HEK293 (cell line): ENCODE measurements around the gene MEGF8.

ENCODE experiments used
- BCL11B ChIP-seq: fragments of 450-650 bp; formaldehyde crosslinking; IDR thresholded peaks from 2 replicates; pipeline ENCODE4 v1.5.1; 2016; ENCODE audit warnings: low read depth, missing biosample characterization, missing genetic modification characterization
- GLIS1 ChIP-seq: fragments of 450-650 bp; formaldehyde crosslinking; IDR thresholded peaks from 2 replicates; pipeline ENCODE4 v1.5.1; 2016; ENCODE audit warnings: missing biosample characterization, missing genetic modification characterization
- GLIS2 ChIP-seq: fragments of 450-650 bp; formaldehyde crosslinking; IDR thresholded peaks from 2 replicates; pipeline ENCODE4 v1.5.1; 2016; ENCODE audit warnings: missing biosample characterization, missing genetic modification characterization
- HOXA7 ChIP-seq: sonication (generic); formaldehyde crosslinking; IDR thresholded peaks from 2 replicates; pipeline ENCODE4 v1.8.1; 2022; ENCODE audit warnings: missing genetic modification reagents, borderline replicate concordance
- HOXD13 ChIP-seq: sonication (generic); formaldehyde crosslinking; IDR thresholded peaks from 2 replicates; pipeline ENCODE4 v1.8.0; 2022; ENCODE audit warnings: missing genetic modification reagents, borderline replicate concordance
- KLF7 ChIP-seq: fragments of 450-650 bp; formaldehyde crosslinking; IDR thresholded peaks from 2 replicates; pipeline ENCODE4 v1.5.1; 2016; ENCODE audit warnings: missing biosample characterization, missing genetic modification characterization, borderline replicate concordance
- MEIS1 ChIP-seq: sonication (generic); formaldehyde crosslinking; IDR thresholded peaks from 2 replicates; pipeline ENCODE4 v1.8.1; 2022; ENCODE audit warnings: missing genetic modification reagents, mild to moderate bottlenecking, borderline replicate concordance
- PRDM4 ChIP-seq: fragments of 450-650 bp; formaldehyde crosslinking; IDR thresholded peaks from 2 replicates; pipeline ENCODE4 v1.5.1; 2017; ENCODE audit warnings: missing biosample characterization, missing genetic modification characterization
- SCRT1 ChIP-seq: fragments of 450-650 bp; formaldehyde crosslinking; IDR thresholded peaks from 2 replicates; pipeline ENCODE4 v1.5.1; 2016; ENCODE audit warnings: missing biosample characterization, missing genetic modification characterization, borderline replicate concordance
- SP2 ChIP-seq: fragments of 450-650 bp; formaldehyde crosslinking; IDR thresholded peaks from 2 replicates; pipeline ENCODE4 v1.5.1; 2016; ENCODE audit warnings: missing biosample characterization, missing genetic modification characterization
- WT1 ChIP-seq: fragments of 450-650 bp; formaldehyde crosslinking; IDR thresholded peaks from 2 replicates; pipeline ENCODE4 v1.5.1; 2016; ENCODE audit warnings: missing biosample characterization, missing genetic modification characterization
- ZBTB10 ChIP-seq: fragments of 450-650 bp; formaldehyde crosslinking; IDR thresholded peaks from 2 replicates; pipeline ENCODE4 v1.5.1; 2016; ENCODE audit warnings: missing biosample characterization, missing genetic modification characterization
- ZBTB26 ChIP-seq: fragments of 450-650 bp; formaldehyde crosslinking; optimal IDR thresholded peaks from 2 replicates; pipeline ENCODE3; 2016; ENCODE audit warnings: missing biosample characterization, mild to moderate bottlenecking, missing genetic modification characterization
- ZFP37 ChIP-seq: fragments of 450-650 bp; formaldehyde crosslinking; IDR thresholded peaks from 2 replicates; pipeline ENCODE4 v1.5.1; 2016; ENCODE audit warnings: missing biosample characterization, missing genetic modification characterization
- ZFP41 ChIP-seq: fragments of 450-650 bp; formaldehyde crosslinking; IDR thresholded peaks from 2 replicates; pipeline ENCODE4 v1.5.1; 2016; ENCODE audit warnings: missing biosample characterization, missing genetic modification characterization, borderline replicate concordance
- ZNF121 ChIP-seq: fragments of 450-650 bp; formaldehyde crosslinking; IDR thresholded peaks from 2 replicates; pipeline ENCODE4 v1.5.1; 2016; ENCODE audit warnings: missing biosample characterization, missing genetic modification characterization
- ZNF19 ChIP-seq: fragments of 450-650 bp; formaldehyde crosslinking; IDR thresholded peaks from 2 replicates; pipeline ENCODE4; 2016; ENCODE audit warnings: missing biosample characterization, missing genetic modification characterization, low read depth
- ZNF239 ChIP-seq: fragments of 450-650 bp; formaldehyde crosslinking; IDR thresholded peaks from 2 replicates; pipeline ENCODE4 v1.5.1; 2016; ENCODE audit warnings: missing biosample characterization, missing genetic modification characterization
- ZNF24 ChIP-seq: fragments of 450-650 bp; formaldehyde crosslinking; IDR thresholded peaks from 2 replicates; pipeline ENCODE4 v1.5.1; 2016; ENCODE audit warnings: missing biosample characterization, missing genetic modification characterization
- ZNF26 ChIP-seq: fragments of 450-650 bp; formaldehyde crosslinking; IDR thresholded peaks from 2 replicates; pipeline ENCODE4 v1.5.1; 2016; ENCODE audit warnings: missing biosample characterization, missing genetic modification characterization
- ZNF292 ChIP-seq: fragments of 450-650 bp; formaldehyde crosslinking; IDR thresholded peaks from 2 replicates; pipeline ENCODE4 v1.5.1; 2016; ENCODE audit warnings: low read depth, missing biosample characterization, missing genetic modification characterization, borderline replicate concordance
- ZNF571 ChIP-seq: fragments of 450-650 bp; formaldehyde crosslinking; IDR thresholded peaks from 2 replicates; pipeline ENCODE4 v1.5.0; 2017; ENCODE audit warnings: missing biosample characterization, missing genetic modification characterization
- ZNF623 ChIP-seq: fragments of 450-650 bp; formaldehyde crosslinking; IDR thresholded peaks from 2 replicates; pipeline ENCODE4 v1.5.1; 2016; ENCODE audit warnings: missing biosample characterization, missing genetic modification characterization
- ZNF747 ChIP-seq: fragments of 450-650 bp; formaldehyde crosslinking; IDR thresholded peaks from 2 replicates; pipeline ENCODE4 v1.5.1; 2016; ENCODE audit warnings: missing biosample characterization, missing genetic modification characterization
- ZNF776 ChIP-seq: fragments of 450-650 bp; formaldehyde crosslinking; IDR thresholded peaks from 2 replicates; pipeline ENCODE4 v1.5.0; 2017; ENCODE audit warnings: missing biosample characterization, missing genetic modification characterization, borderline replicate concordance
- ZSCAN16 ChIP-seq: fragments of 450-650 bp; formaldehyde crosslinking; IDR thresholded peaks from 2 replicates; pipeline ENCODE4 v1.5.1; 2016; ENCODE audit warnings: missing biosample characterization, missing genetic modification characterization

The MEGF8 gene

GRCh38 chr19:42325308-42325895, at the start of gene MEGF8 (continued):
- TF ChIP-seq SCRT1 (tag by site-specific recombination) (no peak), ZBTB26 (peak; percentile 24), ZNF24 (peak; percentile 66), ZNF776 (tag by site-specific recombination) (no peak), ZNF292 (tag by site-specific recombination) (no peak), BCL11B (tag by site-specific recombination) (peak; percentile 46; the same call in 1 of the 2 replicates), GLIS2 (tag by site-specific recombination) (peak; percentile 99), ZNF121 (tag by site-specific recombination) (no peak), ZNF26 (tag by site-specific recombination) (no peak), ZSCAN16 (tag by site-specific recombination) (no peak; the same call in 1 of the 2 replicates), MEIS1 (no peak), HOXA7 (CRISPR knock-in tag) (no peak), ZNF571 (tag by site-specific recombination) (no peak), HOXD13 (CRISPR knock-in tag) (0 out of 2 replicates have a peak, but pooled peaks have one; percentile 11), PRDM4 (tag by site-specific recombination) (no peak; the same call in 1 of the 2 replicates), ZNF623 (tag by site-specific recombination) (0 out of 2 replicates have a peak, but pooled peaks have one; percentile 1), SP2 (peak; percentile 98), ZFP41 (no peak), ZBTB10 (tag by site-specific recombination) (peak; percentile 85), ZNF239 (tag by site-specific recombination) (no peak), WT1 (0 out of 2 replicates have a peak, but pooled peaks have one; percentile 17), ZNF747 (tag by site-specific recombination) (no peak), ZFP37 (no peak), GLIS1 (tag by site-specific recombination) (peak; percentile 99), KLF7 (no peak; the same call in 1 of the 2 replicates), ZNF19 (tag by site-specific recombination) (no peak)
